ENCODE results near the gene USP6NL.
"Not testable (repeated sequence)": the region's sequence is repeated elsewhere in the genome, so short reads cannot be mapped to it uniquely, and the experiment has no call there.

USP6NL gene

GRCh38 chr10:11441151-11441535 is 170.3 kb downstream of the USP6NL start:
- DNase-seq = no peak

- DNase-seq = peak; percentile 26 to 39
These were observed 170.9 kb downstream of the USP6NL start for GRCh38 chr10:11440250-11441150.

GRCh38 chr10:11439523-11440053 is 171.9 kb downstream of the USP6NL start:
- DNase-seq = no peak

- DNase-seq = no peak
These were observed 173.9 kb downstream of the USP6NL start for GRCh38 chr10:11437391-11438142.

- not testable (repeated sequence) for DNase-seq
These were observed 175.0 kb downstream of the USP6NL start for GRCh38 chr10:11436445-11436844.

GRCh38 chr10:11435581-11435981 is 175.9 kb downstream of the USP6NL start:
- no peak for DNase-seq

- no peak for DNase-seq
These were observed 177.1 kb downstream of the USP6NL start for GRCh38 chr10:11434324-11434723.

GRCh38 chr10:11433657-11434056 is 177.8 kb downstream of the USP6NL start:
- no peak for DNase-seq

- no peak for DNase-seq
These were observed 180.3 kb downstream of the USP6NL start for GRCh38 chr10:11431216-11431555.

- no peak for DNase-seq
These were observed 180.8 kb downstream of the USP6NL start for GRCh38 chr10:11430421-11431215.

- DNase-seq = no peak
These were observed 181.9 kb downstream of the USP6NL start for GRCh38 chr10:11429439-11430052.

- DNase-seq = no peak
These were observed 185.8 kb downstream of the USP6NL start for GRCh38 chr10:11425676-11426075.

GRCh38 chr10:11425296-11425610 is 186.2 kb downstream of the USP6NL start:
- no peak for DNase-seq

- DNase-seq = no peak
These were observed 186.8 kb downstream of the USP6NL start for GRCh38 chr10:11424456-11425295.

GRCh38 chr10:11416974-11417373 is 194.5 kb downstream of the USP6NL start:
- DNase-seq = no peak

GRCh38 chr10:11415095-11415494 is 196.4 kb downstream of the USP6NL start:
- no peak for DNase-seq

GRCh38 chr10:11414314-11415038 is 197.0 kb downstream of the USP6NL start:
- no peak for DNase-seq

GRCh38 chr10:11411926-11412545 is 199.4 kb downstream of the USP6NL start:
- DNase-seq = no peak

- DNase-seq = no peak
These were observed 202.1 kb downstream of the USP6NL start for GRCh38 chr10:11409357-11409756.

- DNase-seq = no peak
These were observed 203.5 kb downstream of the USP6NL start for GRCh38 chr10:11407939-11408338.

GRCh38 chr10:11406746-11407145 is 204.7 kb downstream of the USP6NL start:
- DNase-seq = no peak

Measured in activated CD4-positive, alpha-beta T cell treated with anti-CD3 and anti-CD28 coated beads for 4 hours (primary cell).